IMR-90 (cell line): ENCODE data around the gene ARHGAP15. TPM values are rescaled to one million over a fixed set of nuclear protein-coding genes. Genes with fewer than 3 reads are reported as not detected.

ENCODE experiments used
- ATAC-seq: fragments of 200-7000 bp; cut with Tn5 transposase; 2 replicates; pipeline ENCODE4 v1.9.1; 2020; ENCODE audit warnings: low read depth, mild to moderate bottlenecking, moderate library complexity
- BruUV-seq: library from RNA; stranded (reverse); fragments of 400-500 nt; replicated peaks from 2 replicates; lab custom pipeline; 2021; lab: Mats Ljungman, UMichigan
- CTCF ChIA-PET: fragments of 300-600 bp; formaldehyde crosslinking; extraction: SDS; loops from one replicate; lab custom pipeline; 2021; ENCODE audit warnings: antibody characterized with exemption; lab: Yijun Ruan, JAX
- POLR2A ChIA-PET: fragments of 300-600 bp; sonication (Branson Sonifier 250); formaldehyde crosslinking; loops from one replicate; lab custom pipeline; 2022; ENCODE audit warnings: antibody characterized with exemption; ENCODE audit not compliant: unreplicated experiment; lab: Charles Lee
- DNase-seq: peaks from one replicate; pipeline ENCODE4 v3.0.0; 2013
- H2AFZ ChIP-seq: replicated peaks from 2 replicates; pipeline ENCODE3; 2013; ENCODE audit warnings: low read length, mild to moderate bottlenecking; ENCODE audit not compliant: poor library complexity
- H2AK5ac ChIP-seq: 2 replicates; pipeline ENCODE4 v1.6.1; 2013; ENCODE audit warnings: low read depth, low read length, inconsistent platforms
- H2AK9ac ChIP-seq: replicated peaks from 2 replicates; pipeline ENCODE3; 2013; ENCODE audit warnings: mild to moderate bottlenecking, low read depth, low read length, moderate library complexity; ENCODE audit not compliant: poor library complexity
- H2BK120ac ChIP-seq: 2 replicates; pipeline ENCODE4 v1.6.1; 2013; ENCODE audit warnings: low read depth, low read length, inconsistent platforms
- H2BK15ac ChIP-seq: 3 replicates; pipeline ENCODE4 v1.6.1; 2013; ENCODE audit warnings: low read depth, low read length, inconsistent platforms
- H2BK20ac ChIP-seq: 2 replicates; pipeline ENCODE4 v1.6.1; 2013; ENCODE audit warnings: low read depth, mild to moderate bottlenecking, inconsistent platforms, low read length, moderate library complexity
- H2BK5ac ChIP-seq: 2 replicates; pipeline ENCODE4 v1.6.1; 2013; ENCODE audit warnings: mild to moderate bottlenecking, low read depth, low read length, inconsistent platforms; ENCODE audit not compliant: poor library complexity, severe bottlenecking
- H3K14ac ChIP-seq: replicated peaks from 2 replicates; pipeline ENCODE4 v1.6.1; 2013; ENCODE audit warnings: low read depth, low read length, inconsistent platforms
- H3K18ac ChIP-seq: 2 replicates; pipeline ENCODE4 v1.6.1; 2013; ENCODE audit warnings: low read depth, low read length, control low read depth
- H3K23ac ChIP-seq: 2 replicates; pipeline ENCODE4 v1.6.1; 2013; ENCODE audit warnings: low read depth, low read length, inconsistent platforms
- H3K27ac ChIP-seq: 2 replicates; pipeline ENCODE4 v1.5.1; 2013; ENCODE audit warnings: mild to moderate bottlenecking, control low read depth, low read length; ENCODE audit not compliant: insufficient read depth
- H3K27me3 ChIP-seq: 2 replicates; pipeline ENCODE4 v1.6.1; 2013; ENCODE audit warnings: low read length; ENCODE audit not compliant: control insufficient read depth, insufficient read depth
- H3K36me3 ChIP-seq: 2 replicates; pipeline ENCODE4 v1.6.1; 2013; ENCODE audit warnings: low read length, mixed read lengths; ENCODE audit not compliant: control insufficient read depth, insufficient read depth
- H3K4ac ChIP-seq: 2 replicates; pipeline ENCODE4 v1.6.1; 2013; ENCODE audit warnings: low read depth, low read length, inconsistent platforms
- H3K4me1 ChIP-seq: 2 replicates; pipeline ENCODE4 v1.6.1; 2013; ENCODE audit warnings: low read length, mixed read lengths; ENCODE audit not compliant: control insufficient read depth, insufficient read depth
- H3K4me2 ChIP-seq: 2 replicates; pipeline ENCODE4 v1.6.1; 2013; ENCODE audit warnings: low read depth, mild to moderate bottlenecking, control low read depth, low read length, moderate library complexity
- H3K4me3 ChIP-seq: 2 replicates; pipeline ENCODE4 v1.5.1; 2013; ENCODE audit warnings: low read depth, mild to moderate bottlenecking, control low read depth, low read length, moderate library complexity; ENCODE audit not compliant: insufficient read depth
- H3K56ac ChIP-seq: 2 replicates; pipeline ENCODE4 v1.6.1; 2013; ENCODE audit warnings: low read length, inconsistent platforms; ENCODE audit not compliant: insufficient read depth; ENCODE audit errors: extremely low read depth
- H3K79me1 ChIP-seq, 2 experiments: 2 replicates each; pipeline ENCODE4 v1.6.1; 2013; ENCODE audit warnings: low read length in 2 of 2, inconsistent platforms in 1 of 2, low read depth in 1 of 2
- H3K9ac ChIP-seq: 2 replicates; pipeline ENCODE4 v1.6.1; 2013; ENCODE audit warnings: low read depth, low read length, control low read depth
- H3K9me1 ChIP-seq: 2 replicates; pipeline ENCODE4 v1.6.1; 2013; ENCODE audit warnings: low read length, inconsistent platforms; ENCODE audit not compliant: insufficient read depth
- H3K9me3 ChIP-seq: 2 replicates; pipeline ENCODE4 v1.6.1; 2013; ENCODE audit warnings: low read length; ENCODE audit not compliant: control insufficient read depth, insufficient read depth
- H4K20me1 ChIP-seq: 2 replicates; pipeline ENCODE4 v1.6.1; 2013; ENCODE audit warnings: low read length, inconsistent platforms; ENCODE audit not compliant: insufficient read depth
- H4K5ac ChIP-seq: 2 replicates; pipeline ENCODE4 v1.6.1; 2013; ENCODE audit warnings: mild to moderate bottlenecking, low read depth, low read length, control low read depth
- H4K8ac ChIP-seq, 2 experiments: 2 replicates each; pipeline ENCODE4 v1.6.1; 2013; ENCODE audit warnings: low read depth in 2 of 2, low read length in 2 of 2, control low read depth in 1 of 2, inconsistent platforms in 1 of 2
- H4K91ac ChIP-seq: 2 replicates; pipeline ENCODE4 v1.6.1; 2013; ENCODE audit warnings: low read depth, low read length, inconsistent platforms; ENCODE audit not compliant: insufficient read depth
- CEBPB ChIP-seq: IDR thresholded peaks from 2 replicates; pipeline ENCODE4 v1.6.1; 2012; ENCODE audit warnings: low read depth, low read length, improper control_type of control experiment
- MAFK ChIP-seq: IDR thresholded peaks from 2 replicates; pipeline ENCODE4 v1.6.1; 2012; ENCODE audit warnings: low read depth, low read length, improper control_type of control experiment
- RFX5 ChIP-seq: IDR thresholded peaks from 2 replicates; pipeline ENCODE4 v1.8.0; 2012; ENCODE audit warnings: low read depth, mild to moderate bottlenecking, low read length, moderate library complexity
- WGBS, 2 experiments: methylation state at CpG; one replicate each; pipeline versions ENCODE4 v1.1.5 to v1.1.7; 2013; ENCODE audit warnings: missing lambda C conversion rate in 2 of 2; ENCODE audit not compliant: insufficient read length in 1 of 2; ENCODE audit errors: extremely low coverage in 2 of 2; 5-methylcytosine and 5-hydroxymethylcytosine counted together
- dilution Hi-C: fragments of 300-500 bp; cut with HindIII; formaldehyde crosslinking; loops from one replicate; pipeline ENCODE4 v1.14.3; 2018; ENCODE audit warnings: low sequenced_read_pairs; ENCODE audit not compliant: unreplicated experiment
- in situ Hi-C: fragments of 300-500 bp; cut with MboI; formaldehyde crosslinking; loops from 3 replicates; pipeline ENCODE4 v1.14.3; 2019; ENCODE audit warnings: low sequenced_read_pairs, inconsistent platforms, mixed read lengths
- intact Hi-C: fragments of 100-400 bp; cut with micrococcal nuclease; formaldehyde crosslinking; loops from 2 replicates; pipeline ENCODE4 v1.10.0; 2022
- polyA plus RNA-seq, 3 experiments: library from polyadenylated mRNA; depleted of rRNA; stranded (reverse); fragments of >200 nt; gene quantifications; 2 replicates each; pipeline ENCODE4 v1.2.3, GENCODE V29; 2012; ENCODE audit warnings: low replicate concordance in 1 of 3
- total RNA-seq: library from RNA; depleted of rRNA; stranded (reverse); fragments of >200 nt; gene quantifications from 2 replicates; pipeline ENCODE4 v1.2.3, GENCODE V29; 2012
- TF ChIP-seq, protein P1 (sequence below): fragments of 150-350 bp; IDR thresholded peaks from 2 replicates; pipeline ENCODE4 v1.6.1; 2016; ENCODE audit warnings: low read depth, mild to moderate bottlenecking, low read length, moderate library complexity, borderline replicate concordance

Gene ARHGAP15
- total and polyA plus RNA-seq, 2 of the 4 experiments (the other 2 are of a cell fraction): not detected

DNA sequence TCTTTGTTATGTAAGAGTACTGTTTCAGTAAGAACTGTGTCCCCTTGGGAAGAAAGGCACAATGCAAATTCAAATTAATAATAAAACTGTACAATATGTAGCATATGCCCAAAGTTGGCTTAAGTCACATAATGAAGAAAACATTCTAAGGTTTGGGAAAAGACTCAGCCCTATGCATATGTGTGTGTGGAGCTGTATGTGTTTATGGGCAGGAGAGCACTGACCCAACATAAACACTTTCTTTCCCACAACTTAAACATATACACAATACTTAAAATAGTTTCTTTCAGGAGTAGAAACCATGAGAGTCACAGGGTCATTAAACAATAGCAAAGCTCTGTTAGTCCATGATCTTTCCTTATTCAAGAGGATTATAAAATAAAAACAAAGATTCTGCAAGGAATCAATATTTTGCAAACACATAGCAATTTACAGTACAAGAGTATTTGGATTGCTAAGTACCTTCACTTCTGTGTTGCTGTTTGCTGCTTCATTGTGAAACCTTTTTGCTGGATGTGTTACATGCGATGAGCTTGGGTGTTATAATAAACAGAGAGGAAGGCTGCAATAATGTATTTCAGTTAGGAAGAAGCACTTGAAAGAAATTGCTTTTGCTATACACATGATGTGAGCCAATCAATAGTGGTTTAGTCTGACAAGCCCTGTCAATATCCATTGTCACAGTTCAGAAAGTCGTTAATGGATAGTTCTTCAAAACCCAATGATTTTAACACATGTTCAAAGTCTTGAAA is 347.3 kb downstream of the ARHGAP15 start:
- POLR2A ChIA-PET: interaction anchor here (0.8 kb wide), 1 partner anchor 183 kb away, joined by 7 read pairs; no protein-coding TSS in a partner anchor
- 0 out of 3 replicates have a peak overlapping the region, but pooled peaks have one; percentile 10 for H2BK15ac ChIP-seq
- ATAC-seq: peak; percentile 80

More for the DNA sequence above, 347.3 kb downstream of the ARHGAP15 start:
- Histone ChIP-seq H2BK5ac (no peak overlapping the region), H4K20me1 (no peaks in the 10 kb centered on the region), H3K27me3 (no peaks in the 10 kb centered on the region), H3K23ac (no peak overlapping the region), H4K8ac (no peak overlapping the region), H3K9ac (no peak overlapping the region; the same call in 1 of the 2 replicates), H3K36me3 (no peaks in the 10 kb centered on the region), H2BK120ac (no peak overlapping the region), H4K91ac (no peak overlapping the region), H3K9me1 (peaks cover 2% of the 10 kb centered on the region), H3K18ac (peak overlapping the region; percentile 2; the same call in 1 of the 2 replicates), H3K4me2 (peak overlapping the region; percentile 43), H3K4me3 (no peak overlapping the region), H2AFZ (no peak overlapping the region), H3K4ac (no peak overlapping the region), H3K27ac (peak overlapping the region; percentile 44; the same call in 1 of the 2 replicates), H3K14ac (no peak overlapping the region), H3K4me1 (peaks cover 10% of the 10 kb centered on the region), H4K5ac (no peak overlapping the region), H2AK9ac (no peak overlapping the region), H2BK20ac (no peak overlapping the region), H3K79me1 (no peaks in the 10 kb centered on the region), H2AK5ac (no peak overlapping the region), H3K9me3 (no peaks in the 10 kb centered on the region), H3K56ac (no peak overlapping the region)
- no TSS peak for BruUV-seq
- dilution Hi-C loops (no loop called here), intact Hi-C loops (no loop called here), in situ Hi-C loops (no loop called here)
- WGBS, 2 experiments: no CpG with 5 or more reads among the region's 2 CpGs
- DNase-seq: peak; percentile 79
- no peak for TF ChIP-seq RFX5
- TF ChIP-seq, protein P1, sequence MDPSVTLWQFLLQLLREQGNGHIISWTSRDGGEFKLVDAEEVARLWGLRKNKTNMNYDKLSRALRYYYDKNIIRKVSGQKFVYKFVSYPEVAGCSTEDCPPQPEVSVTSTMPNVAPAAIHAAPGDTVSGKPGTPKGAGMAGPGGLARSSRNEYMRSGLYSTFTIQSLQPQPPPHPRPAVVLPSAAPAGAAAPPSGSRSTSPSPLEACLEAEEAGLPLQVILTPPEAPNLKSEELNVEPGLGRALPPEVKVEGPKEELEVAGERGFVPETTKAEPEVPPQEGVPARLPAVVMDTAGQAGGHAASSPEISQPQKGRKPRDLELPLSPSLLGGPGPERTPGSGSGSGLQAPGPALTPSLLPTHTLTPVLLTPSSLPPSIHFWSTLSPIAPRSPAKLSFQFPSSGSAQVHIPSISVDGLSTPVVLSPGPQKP: no peak
- TF ChIP-seq MAFK: no peak
- peak; percentile 38; the same call in 1 of the 2 replicates for TF ChIP-seq CEBPB
- CTCF ChIA-PET: interaction anchor here (0.9 kb wide), 1 partner anchor 45 kb away, joined by 4 read pairs; no protein-coding TSS in a partner anchor
